ENCODE measurements around the gene FOXP1.

Gene FOXP1

DNA sequence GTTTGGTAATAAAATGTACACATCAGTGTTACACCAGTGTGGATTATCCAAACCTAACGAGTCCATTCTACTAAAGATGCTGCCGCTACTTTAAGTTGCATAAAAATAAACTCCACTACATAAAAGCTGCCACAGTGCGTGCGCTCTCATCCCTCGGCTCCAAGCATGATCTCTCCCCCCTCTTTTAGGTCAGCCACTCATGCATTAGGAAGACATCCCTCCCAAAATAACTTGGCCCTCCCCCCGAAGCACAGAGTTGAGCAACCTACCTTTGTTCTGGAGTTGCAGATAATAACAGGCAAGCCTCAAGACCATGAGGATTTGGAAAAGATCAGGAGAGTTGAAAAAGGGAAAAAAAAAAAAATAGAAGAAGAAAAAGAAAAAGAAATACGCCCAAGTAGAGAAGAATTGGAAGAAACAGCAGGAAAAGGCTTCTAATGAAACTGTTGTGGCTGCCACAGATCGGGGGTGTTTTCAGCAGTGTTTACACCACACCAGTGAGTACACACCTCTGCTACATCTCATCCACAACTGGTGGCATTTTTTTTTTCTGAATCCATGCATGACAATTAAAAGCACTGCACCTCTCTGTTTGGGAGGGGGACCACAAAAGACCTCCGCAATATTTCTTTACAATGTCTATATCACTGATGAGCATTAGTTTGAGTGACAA lies 339.2 kb downstream of the FOXP1 start:
- DNase-seq (ENCODE audit: low spot score in 2 of 2) = no peak
- Mint-ChIP-seq H3K36me3 (ENCODE audit: insufficient read depth) (peaks cover 9% of the 10 kb centered on the region), H3K27me3 (no peaks in the 10 kb centered on the region), H3K4me1 (peaks cover 28% of the 10 kb centered on the region), H3K27ac (ENCODE audit: low read depth) (no peak overlapping the region), H3K4me3 (no peak overlapping the region), H3K9me3 (no peaks in the 10 kb centered on the region)
- no peak for ATAC-seq (replicated peaks; ENCODE audit: extremely low read depth, poor library complexity, severe bottlenecking)

DNA sequence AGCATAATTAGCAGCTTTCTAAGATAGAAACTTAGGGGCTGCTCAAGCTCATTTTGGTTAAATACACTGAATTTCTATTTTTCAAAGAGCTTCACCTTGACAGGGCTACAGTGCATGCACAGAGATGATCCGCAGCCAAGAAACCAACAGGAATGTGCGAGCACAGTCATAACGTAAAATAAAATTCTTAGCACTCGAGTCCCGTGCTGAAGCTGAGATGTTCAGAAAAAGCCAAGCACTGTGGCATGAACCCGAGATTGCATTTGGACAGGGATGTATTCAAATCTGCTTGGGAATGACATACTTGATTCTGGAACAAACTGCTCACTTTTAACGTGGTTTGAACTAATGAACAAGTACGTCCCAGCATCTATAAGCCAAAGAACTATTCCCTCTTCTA lies 340.3 kb downstream of the FOXP1 start:
- H3K4me1 Mint-ChIP-seq = peaks cover 27% of the 10 kb centered on the region
- H3K27ac Mint-ChIP-seq (ENCODE audit: low read depth) = no peak overlapping the region
- H3K27me3 Mint-ChIP-seq = no peaks in the 10 kb centered on the region
- H3K36me3 Mint-ChIP-seq (ENCODE audit: insufficient read depth) = peaks cover 12% of the 10 kb centered on the region
- DNase-seq (ENCODE audit: low spot score in 2 of 2) = no peak
- H3K9me3 Mint-ChIP-seq = no peaks in the 10 kb centered on the region
- H3K4me3 Mint-ChIP-seq = no peak overlapping the region
- ATAC-seq (replicated peaks; ENCODE audit: extremely low read depth, poor library complexity, severe bottlenecking) = no peak

DNA sequence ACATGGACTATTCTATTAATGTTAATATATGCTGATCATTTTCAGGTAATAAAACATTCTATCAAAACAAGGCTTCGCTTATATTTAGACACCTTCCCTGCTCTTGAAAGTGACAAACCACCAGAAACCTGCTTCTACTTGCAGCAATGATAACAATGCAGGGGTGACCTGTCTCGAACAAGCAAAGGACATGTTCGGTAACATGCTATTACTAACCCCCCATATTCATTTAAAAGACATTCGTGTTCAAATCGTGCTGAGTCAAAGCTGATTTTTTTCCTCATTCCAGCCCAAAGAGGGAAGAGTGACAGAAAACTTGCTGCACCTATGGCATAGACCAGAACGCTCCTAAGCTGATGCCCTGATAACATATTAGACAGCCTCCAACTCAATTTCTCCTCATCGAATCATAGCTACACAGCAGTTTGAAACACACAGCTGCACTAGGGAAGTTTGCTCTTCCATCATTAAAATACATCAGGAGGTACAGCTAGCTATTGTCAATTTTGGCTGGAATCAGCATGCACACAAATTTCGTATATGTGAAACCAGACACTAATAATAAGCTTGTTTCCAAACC lies 341.5 kb downstream of the FOXP1 start:
- DNase-seq (ENCODE audit: low spot score in 2 of 2) (no peak), ATAC-seq (replicated peaks; ENCODE audit: extremely low read depth, poor library complexity, severe bottlenecking) (no peak)
- no peaks in the 10 kb centered on the region for H3K9me3 Mint-ChIP-seq
- no peak overlapping the region for H3K27ac Mint-ChIP-seq (ENCODE audit: low read depth)
- no peak overlapping the region for H3K4me3 Mint-ChIP-seq
- peaks cover 10% of the 10 kb centered on the region for H3K36me3 Mint-ChIP-seq (ENCODE audit: insufficient read depth)
- peaks cover 27% of the 10 kb centered on the region for H3K4me1 Mint-ChIP-seq
- H3K27me3 Mint-ChIP-seq = no peaks in the 10 kb centered on the region

- H3K27ac Mint-ChIP-seq (ENCODE audit: low read depth) = no peak overlapping the region
- ATAC-seq (replicated peaks; ENCODE audit: extremely low read depth, poor library complexity, severe bottlenecking) = no peak
- no peak for DNase-seq (ENCODE audit: low spot score in 2 of 2)
- no peaks in the 10 kb centered on the region for H3K27me3 Mint-ChIP-seq
- no peak overlapping the region for H3K4me3 Mint-ChIP-seq
- peaks cover 27% of the 10 kb centered on the region for H3K4me1 Mint-ChIP-seq
- peaks cover 10% of the 10 kb centered on the region for H3K36me3 Mint-ChIP-seq (ENCODE audit: insufficient read depth)
- no peaks in the 10 kb centered on the region for H3K9me3 Mint-ChIP-seq
These were observed 342.2 kb downstream of the FOXP1 start for GRCh38 chr3:71241246-71241901.

- Mint-ChIP-seq H3K27me3 (no peaks in the 10 kb centered on the region), H3K27ac (ENCODE audit: low read depth) (no peak overlapping the region), H3K4me1 (peaks cover 27% of the 10 kb centered on the region)
These were observed 343.5 kb downstream of the FOXP1 start for GRCh38 chr3:71240034-71240433.

GRCh38 chr3:71238355-71238757 lies 345.2 kb downstream of the FOXP1 start:
- H3K27ac Mint-ChIP-seq (ENCODE audit: low read depth) = no peak overlapping the region
- DNase-seq (ENCODE audit: low spot score in 2 of 2) = no peak
- no peaks in the 10 kb centered on the region for H3K27me3 Mint-ChIP-seq
- no peak for ATAC-seq (replicated peaks; ENCODE audit: extremely low read depth, poor library complexity, severe bottlenecking)
- no peak overlapping the region for H3K4me3 Mint-ChIP-seq
- peaks cover 5% of the 10 kb centered on the region for H3K36me3 Mint-ChIP-seq (ENCODE audit: insufficient read depth)
- no peaks in the 10 kb centered on the region for H3K9me3 Mint-ChIP-seq
- H3K4me1 Mint-ChIP-seq = peaks cover 18% of the 10 kb centered on the region

More at GRCh38 chr3:71240034-71240433, 343.5 kb downstream of the FOXP1 start:
- ATAC-seq (replicated peaks; ENCODE audit: extremely low read depth, poor library complexity, severe bottlenecking) (no peak), DNase-seq (ENCODE audit: low spot score in 2 of 2) (no peak)
- no peaks in the 10 kb centered on the region for H3K9me3 Mint-ChIP-seq
- peaks cover 10% of the 10 kb centered on the region for H3K36me3 Mint-ChIP-seq (ENCODE audit: insufficient read depth)
- H3K4me3 Mint-ChIP-seq = no peak overlapping the region

- no peaks in the 10 kb centered on the region for H3K9me3 Mint-ChIP-seq
- DNase-seq (ENCODE audit: low spot score in 2 of 2) = no peak
- no peaks in the 10 kb centered on the region for H3K27me3 Mint-ChIP-seq
- H3K36me3 Mint-ChIP-seq (ENCODE audit: insufficient read depth) = peaks cover 5% of the 10 kb centered on the region
- no peak overlapping the region for H3K4me3 Mint-ChIP-seq
- ATAC-seq (replicated peaks; ENCODE audit: extremely low read depth, poor library complexity, severe bottlenecking) = no peak
- H3K27ac Mint-ChIP-seq (ENCODE audit: low read depth) = no peak overlapping the region
- peaks cover 23% of the 10 kb centered on the region for H3K4me1 Mint-ChIP-seq
These were observed 345.9 kb downstream of the FOXP1 start for GRCh38 chr3:71237672-71238071.

GRCh38 chr3:71235846-71236245 lies 347.7 kb downstream of the FOXP1 start:
- Mint-ChIP-seq H3K36me3 (ENCODE audit: insufficient read depth) (peaks cover 10% of the 10 kb centered on the region), H3K4me3 (no peak overlapping the region), H3K27ac (ENCODE audit: low read depth) (no peak overlapping the region)

GRCh38 chr3:71232895-71233294 lies 350.6 kb downstream of the FOXP1 start:
- Mint-ChIP-seq H3K4me3 (no peak overlapping the region), H3K27me3 (no peaks in the 10 kb centered on the region), H3K9me3 (no peaks in the 10 kb centered on the region), H3K27ac (ENCODE audit: low read depth) (peak overlapping the region; percentile 50), H3K36me3 (ENCODE audit: insufficient read depth) (peaks cover 5% of the 10 kb centered on the region), H3K4me1 (peaks cover 28% of the 10 kb centered on the region)
- ATAC-seq (replicated peaks; ENCODE audit: extremely low read depth, poor library complexity, severe bottlenecking) (no peak), DNase-seq (ENCODE audit: low spot score in 2 of 2) (no peak)

More at GRCh38 chr3:71235846-71236245, 347.7 kb downstream of the FOXP1 start:
- Mint-ChIP-seq H3K4me1 (peaks cover 30% of the 10 kb centered on the region), H3K27me3 (no peaks in the 10 kb centered on the region), H3K9me3 (no peaks in the 10 kb centered on the region)
- no peak for ATAC-seq (replicated peaks; ENCODE audit: extremely low read depth, poor library complexity, severe bottlenecking)
- no peak for DNase-seq (ENCODE audit: low spot score in 2 of 2)

DNA sequence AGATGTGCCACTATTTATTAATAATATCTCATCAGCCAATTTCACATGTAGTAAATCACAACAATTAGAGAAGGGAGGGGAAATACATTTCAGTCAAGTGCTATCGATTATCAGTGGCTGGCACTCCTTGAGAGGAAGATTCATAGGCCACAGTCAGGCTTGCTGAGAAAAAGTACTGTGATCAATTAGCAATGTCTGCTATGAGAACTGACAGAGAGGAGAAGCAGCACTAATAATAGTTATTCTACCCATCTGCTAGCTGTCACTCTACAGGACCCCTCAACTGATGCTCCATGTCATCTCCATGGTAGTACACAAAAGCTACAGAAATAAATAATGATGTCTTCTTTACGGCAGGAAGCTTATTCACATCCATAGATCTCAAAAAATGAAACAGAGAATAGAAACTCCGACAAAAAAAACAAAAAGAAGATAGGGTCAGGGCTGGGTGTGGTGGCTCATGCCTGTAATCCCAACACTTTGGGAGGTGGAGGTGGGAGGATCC lies 351.3 kb downstream of the FOXP1 start:
- peaks cover 26% of the 10 kb centered on the region for H3K4me1 Mint-ChIP-seq
- DNase-seq (ENCODE audit: low spot score in 2 of 2) (no peak), ATAC-seq (replicated peaks; ENCODE audit: extremely low read depth, poor library complexity, severe bottlenecking) (no peak)
- H3K9me3 Mint-ChIP-seq = no peaks in the 10 kb centered on the region
- no peaks in the 10 kb centered on the region for H3K27me3 Mint-ChIP-seq
- H3K4me3 Mint-ChIP-seq = no peak overlapping the region
- peaks cover 9% of the 10 kb centered on the region for H3K36me3 Mint-ChIP-seq (ENCODE audit: insufficient read depth)
- no peak overlapping the region for H3K27ac Mint-ChIP-seq (ENCODE audit: low read depth)

- no peaks in the 10 kb centered on the region for H3K27me3 Mint-ChIP-seq
- no peak overlapping the region for H3K27ac Mint-ChIP-seq (ENCODE audit: low read depth)
- DNase-seq (ENCODE audit: low spot score in 2 of 2) (no peak), ATAC-seq (replicated peaks; ENCODE audit: extremely low read depth, poor library complexity, severe bottlenecking) (no peak)
- H3K4me3 Mint-ChIP-seq = no peak overlapping the region
- H3K9me3 Mint-ChIP-seq = no peaks in the 10 kb centered on the region
- peaks cover 15% of the 10 kb centered on the region for H3K36me3 Mint-ChIP-seq (ENCODE audit: insufficient read depth)
- H3K4me1 Mint-ChIP-seq = peaks cover 31% of the 10 kb centered on the region
These were observed 351.8 kb downstream of the FOXP1 start for GRCh38 chr3:71231680-71232079.

DNA sequence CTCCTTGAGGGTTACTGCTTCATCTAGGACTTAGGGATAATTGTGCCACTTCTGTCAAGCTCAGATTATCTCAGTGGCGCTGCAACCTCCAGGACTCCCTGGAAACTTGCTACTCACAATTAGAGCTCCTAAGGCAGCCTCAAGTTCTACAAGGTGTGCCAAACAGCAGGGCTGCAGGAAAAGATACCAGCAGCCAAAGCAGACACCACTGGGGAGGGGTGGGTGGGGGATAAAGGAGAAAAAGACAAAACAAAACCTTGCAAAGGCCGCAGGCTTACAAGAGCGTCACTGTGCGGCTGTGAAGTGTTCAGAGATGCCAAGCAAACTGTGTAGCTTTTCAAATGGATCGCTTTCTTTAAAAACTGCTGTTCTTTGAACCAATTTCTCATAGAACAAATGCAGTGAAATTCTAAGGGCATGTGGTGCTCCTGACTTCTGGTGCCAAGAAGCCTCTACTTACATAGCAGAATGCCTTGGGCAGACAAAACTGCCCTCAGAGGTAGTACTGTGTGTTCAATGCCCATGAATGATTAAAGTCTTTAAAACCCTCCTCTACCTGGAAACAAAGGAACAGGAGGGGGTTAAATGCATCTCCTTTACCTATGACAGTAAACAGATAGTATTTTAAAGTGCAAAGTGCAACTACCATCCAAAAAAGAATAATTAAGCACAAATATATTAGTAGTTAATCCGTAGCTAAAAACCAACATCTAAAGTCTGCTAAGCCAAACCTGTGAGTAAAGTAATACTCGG lies 353.4 kb downstream of the FOXP1 start:
- Mint-ChIP-seq H3K36me3 (ENCODE audit: insufficient read depth) (peaks cover 21% of the 10 kb centered on the region), H3K27ac (ENCODE audit: low read depth) (no peak overlapping the region)
- no peak for DNase-seq (ENCODE audit: low spot score in 2 of 2)

More for the DNA sequence above, 353.4 kb downstream of the FOXP1 start:
- Mint-ChIP-seq H3K27me3 (no peaks in the 10 kb centered on the region), H3K9me3 (no peaks in the 10 kb centered on the region), H3K4me1 (peaks cover 42% of the 10 kb centered on the region), H3K4me3 (no peak overlapping the region)
- no peak for ATAC-seq (replicated peaks; ENCODE audit: extremely low read depth, poor library complexity, severe bottlenecking)

Data from central memory CD8-positive, alpha-beta T cell (primary cell).